Lower leg skin (tissue), 4 donors: ENCODE results near the gene CYP27B1. TPM values are rescaled to one million over a fixed set of nuclear protein-coding genes. Genes with fewer than 3 reads are reported as not detected.
A peak's percentile ranks its signal among the peaks of the same experiment; 100 is the strongest.

Experiments used
- DNase-seq, 2 donors: peaks; one replicate each; pipeline ENCODE4 v3.0.0-alpha.2; 2019; ENCODE audit warnings: low spot score in 2 of 2
- H3K4me3 ChIP-seq: fragments of 200-600 bp; sonication (generic); 2 replicates; pipeline ENCODE4 v1.5.1; 2017; ENCODE audit warnings: mild to moderate bottlenecking, low read depth; ENCODE audit not compliant: poor library complexity, severe bottlenecking
- POLR2A ChIP-seq, 2 donors: fragments of 450-650 bp; IDR thresholded peaks; one replicate each; pipeline ENCODE4 v1.6.1; 2016 to 2017; ENCODE audit warnings: antibody characterized with exemption in 2 of 2, mild to moderate bottlenecking in 1 of 2, moderate library complexity in 1 of 2
- WGBS, 2 donors: methylation state at CpG; one replicate each; pipeline ENCODE4 v1.1.5; 2018; 5-methylcytosine and 5-hydroxymethylcytosine counted together
- intact Hi-C: fragments of 100-400 bp; cut with DNase I; formaldehyde crosslinking; loops from one replicate; pipeline ENCODE4 v1.15.0; 2023; ENCODE audit warnings: low total_unique reads
- total RNA-seq, 4 donors: library from RNA; depleted of rRNA; stranded (reverse); fragments of >200 nt; gene quantifications; one replicate each; pipeline ENCODE4 v1.1.0, GENCODE V29; 2016
- TF ChIP-seq, protein P1 (sequence below), 3 donors: fragments of 450-650 bp; IDR thresholded peaks; one replicate each; pipeline ENCODE4 v1.5.1; 2016; ENCODE audit warnings: antibody characterized with exemption in 3 of 3, mild to moderate bottlenecking in 3 of 3, moderate library complexity in 2 of 3

Gene CYP27B1
- total RNA-seq, 4 donors from 2014 or later, result 0.72 to 6.4 (median 1.7) TPM

GRCh38 chr12:57726884-57727757 lies 39.8 kb downstream of the CYP27B1 start:
- TF ChIP-seq, protein P1, sequence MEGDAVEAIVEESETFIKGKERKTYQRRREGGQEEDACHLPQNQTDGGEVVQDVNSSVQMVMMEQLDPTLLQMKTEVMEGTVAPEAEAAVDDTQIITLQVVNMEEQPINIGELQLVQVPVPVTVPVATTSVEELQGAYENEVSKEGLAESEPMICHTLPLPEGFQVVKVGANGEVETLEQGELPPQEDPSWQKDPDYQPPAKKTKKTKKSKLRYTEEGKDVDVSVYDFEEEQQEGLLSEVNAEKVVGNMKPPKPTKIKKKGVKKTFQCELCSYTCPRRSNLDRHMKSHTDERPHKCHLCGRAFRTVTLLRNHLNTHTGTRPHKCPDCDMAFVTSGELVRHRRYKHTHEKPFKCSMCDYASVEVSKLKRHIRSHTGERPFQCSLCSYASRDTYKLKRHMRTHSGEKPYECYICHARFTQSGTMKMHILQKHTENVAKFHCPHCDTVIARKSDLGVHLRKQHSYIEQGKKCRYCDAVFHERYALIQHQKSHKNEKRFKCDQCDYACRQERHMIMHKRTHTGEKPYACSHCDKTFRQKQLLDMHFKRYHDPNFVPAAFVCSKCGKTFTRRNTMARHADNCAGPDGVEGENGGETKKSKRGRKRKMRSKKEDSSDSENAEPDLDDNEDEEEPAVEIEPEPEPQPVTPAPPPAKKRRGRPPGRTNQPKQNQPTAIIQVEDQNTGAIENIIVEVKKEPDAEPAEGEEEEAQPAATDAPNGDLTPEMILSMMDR (IDR thresholded peaks at IDR 0.05), result no peak
- no peak for TF ChIP-seq POLR2A (IDR thresholded peaks at IDR 0.05)
- WGBS, 2 donors, result 37 to 66% methylated on average over 44 to 56 of the region's 76 CpGs
- DNase-seq, result peak; percentile 19 to 88
- intact Hi-C loops, result no loop called here
- H3K4me3 ChIP-seq, result peak overlapping the region; percentile 76

- H3K4me3 ChIP-seq, result peak overlapping the region; percentile 76
- intact Hi-C loops, result no loop called here
- 19 to 31% methylated on average over 31 to 60 of the region's 79 CpGs for WGBS, 2 donors
- peak; percentile 78 to 96 for DNase-seq
- no peak for TF ChIP-seq POLR2A (IDR thresholded peaks at IDR 0.05)
- TF ChIP-seq, protein P1 (IDR thresholded peaks at IDR 0.05), result peak in 1 of 3 donors; percentile 59
These were observed 40.6 kb downstream of the CYP27B1 start for GRCh38 chr12:57726151-57726883.

DNA sequence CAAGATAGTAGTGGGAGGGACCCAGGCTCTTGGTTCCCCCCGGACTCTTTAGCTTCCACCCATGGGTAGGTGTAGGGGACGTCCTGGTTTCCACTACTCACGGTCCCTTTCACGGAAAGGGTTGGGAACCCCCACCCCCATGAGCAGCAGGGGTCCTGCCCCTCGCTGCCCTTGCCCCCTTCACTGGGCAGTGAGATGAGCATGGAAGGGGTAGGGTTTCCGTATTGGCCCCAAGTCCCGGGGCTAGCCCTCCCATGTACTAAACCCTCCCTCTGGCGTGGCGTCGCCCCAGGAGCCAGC lies 41.1 kb downstream of the CYP27B1 start:
- DNase-seq, result no peak
- TF ChIP-seq, protein P1 (IDR thresholded peaks at IDR 0.05), result no peak
- TF ChIP-seq POLR2A (IDR thresholded peaks at IDR 0.05), result no peak
- peak overlapping the region; percentile 76 for H3K4me3 ChIP-seq
- intact Hi-C loops, result no loop called here
- WGBS, 2 donors, result 8 to 18% methylated on average over 9 to 10 of the region's 10 CpGs

DNA sequence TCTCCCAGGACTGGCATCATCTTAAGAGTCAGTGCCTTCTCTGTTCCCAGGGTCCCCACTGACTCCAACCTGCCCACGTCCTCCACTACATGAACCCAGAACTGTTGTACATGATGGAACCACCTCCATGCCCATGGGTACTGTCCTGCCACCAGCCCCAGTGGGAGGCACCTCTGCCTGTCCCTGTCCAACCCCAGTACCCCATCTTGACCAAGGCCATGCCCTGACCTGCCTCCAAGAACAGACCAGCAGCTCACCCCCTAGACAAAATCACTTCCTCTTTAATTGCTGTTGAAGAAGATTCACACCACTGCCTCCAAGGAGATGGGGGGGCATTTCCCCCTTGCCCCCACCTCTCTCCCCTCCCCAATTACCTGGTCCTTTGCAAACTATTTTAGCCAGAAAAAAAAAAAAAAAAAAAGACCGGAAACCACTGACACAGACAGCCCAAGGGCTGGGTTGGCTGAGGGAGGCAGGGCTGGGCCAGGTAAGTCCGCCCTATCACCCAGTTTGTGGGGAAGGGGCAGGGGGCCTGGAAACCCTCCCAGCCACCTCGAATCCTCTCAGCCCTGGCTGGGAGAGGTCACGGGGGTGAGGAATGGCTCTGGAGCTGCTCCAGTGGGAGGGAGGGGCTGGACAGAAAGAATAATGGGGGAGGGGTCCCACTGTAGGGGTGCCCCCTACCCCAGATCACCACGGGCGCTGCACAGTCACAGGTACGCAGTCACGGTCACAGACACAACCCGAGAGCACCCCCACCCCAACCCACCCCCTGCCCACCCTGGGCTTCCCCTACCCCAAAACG lies 41.7 kb downstream of the CYP27B1 start:
- no peak overlapping the region for H3K4me3 ChIP-seq
- intact Hi-C loops, result no loop called here
- TF ChIP-seq, protein P1 (IDR thresholded peaks at IDR 0.05), result no peak
- no peak for TF ChIP-seq POLR2A (IDR thresholded peaks at IDR 0.05)
- peak in 1 of 2 donors; percentile 77 for DNase-seq
- 48 to 62% methylated on average over 11 of the region's 11 CpGs for WGBS, 2 donors

GRCh38 chr12:57724003-57724935 lies 42.6 kb downstream of the CYP27B1 start:
- 85 to 86% methylated on average over 12 of the region's 12 CpGs for WGBS, 2 donors
- intact Hi-C loops, result no loop called here
- H3K4me3 ChIP-seq, result no peak overlapping the region
- no peak for TF ChIP-seq POLR2A (IDR thresholded peaks at IDR 0.05)
- TF ChIP-seq, protein P1 (IDR thresholded peaks at IDR 0.05), result no peak
- peak in 1 of 2 donors; percentile 79 for DNase-seq
